SK-N-SH (cell line): ENCODE measurements around the gene RABGAP1L. TPM values are rescaled to one million over a fixed set of nuclear protein-coding genes. Genes with fewer than 3 reads are reported as not detected.

Experiments used
- CTCF ChIA-PET: fragments of 300-600, 350-600 bp; formaldehyde crosslinking; extraction: SDS; loops from one replicate; lab custom pipeline; 2021; lab: Yijun Ruan, JAX
- POLR2A ChIA-PET: fragments of 350-600 bp; sonication (Branson Sonifier 250); formaldehyde crosslinking; extraction: SDS; loops from one replicate; lab custom pipeline; 2020; ENCODE audit warnings: antibody characterized with exemption, inconsistent platforms; lab: Yijun Ruan, JAX
- DNase-seq: peaks from one replicate; pipeline ENCODE4 v3.0.0; 2012
- H2AFZ ChIP-seq: fragments of 200-600 bp; sonication (generic); 2 replicates; pipeline ENCODE4 v1.8.1; 2016; ENCODE audit warnings: antibody characterized with exemption, mild to moderate bottlenecking, low read depth
- H3F3A ChIP-seq: fragments of 200-600 bp; sonication (generic); replicated peaks from 2 replicates; pipeline ENCODE3; 2016; ENCODE audit warnings: antibody characterized with exemption, mild to moderate bottlenecking; ENCODE audit not compliant: insufficient read depth
- H3K27ac ChIP-seq, 2 experiments: fragments of 200-500 bp in 1 of 2; fragments of 200-600 bp in 1 of 2; sonication (Bioruptor generic) in 1 of 2; sonication (generic), shearing (Covaris generic) in 1 of 2; 2 replicates each; pipeline versions ENCODE4 v1.5.1 to v1.6.1; 2014 to 2016; ENCODE audit warnings: low read depth in 2 of 2, inconsistent platforms in 1 of 2, low read length in 1 of 2, mild to moderate bottlenecking in 1 of 2, mixed read lengths in 1 of 2
- H3K27me3 ChIP-seq: fragments of 200-600 bp; sonication (generic), shearing (Covaris generic); 2 replicates; pipeline ENCODE4 v1.6.1; 2016; ENCODE audit warnings: mixed run types; ENCODE audit not compliant: insufficient read depth
- H3K36me3 ChIP-seq, 2 experiments: fragments of 200-500 bp in 1 of 2; fragments of 200-600 bp in 1 of 2; sonication (Bioruptor generic) in 1 of 2; sonication (generic) in 1 of 2; replicated peaks in 1 of 2; 2 replicates each; pipeline versions ENCODE3 to v1.5.1; 2014 to 2016; ENCODE audit warnings: low read length in 1 of 2, mild to moderate bottlenecking in 1 of 2; ENCODE audit not compliant: insufficient read depth in 2 of 2, control insufficient read depth in 1 of 2
- H3K4me1 ChIP-seq, 2 experiments: fragments of 200-500 bp in 1 of 2; fragments of 200-600 bp in 1 of 2; sonication (Bioruptor generic) in 1 of 2; sonication (generic), shearing (Covaris generic) in 1 of 2; 2 replicates each; pipeline versions ENCODE4 v1.5.1 to v1.6.1; 2014 to 2016; ENCODE audit warnings: low read depth in 1 of 2, low read length in 1 of 2, mixed run types in 1 of 2; ENCODE audit not compliant: insufficient read depth in 2 of 2, control insufficient read depth in 1 of 2
- H3K4me2 ChIP-seq: fragments of 200-600 bp; sonication (generic), shearing (Covaris generic); 2 replicates; pipeline ENCODE4 v1.6.1; 2017; ENCODE audit warnings: mixed run types
- H3K4me3 ChIP-seq, 2 experiments: fragments of 200-500 bp in 1 of 2; fragments of 200-600 bp in 1 of 2; sonication (Bioruptor generic) in 1 of 2; sonication (generic), shearing (Covaris generic) in 1 of 2; 2 replicates each; pipeline versions ENCODE4 v1.5.1 to v1.8.1; 2014 to 2016; ENCODE audit warnings: low read depth in 2 of 2, inconsistent platforms in 1 of 2, low read length in 1 of 2, mild to moderate bottlenecking in 1 of 2, mixed read lengths in 1 of 2, moderate library complexity in 1 of 2
- H3K79me2 ChIP-seq: fragments of 200-600 bp; sonication (generic); 2 replicates; pipeline ENCODE4 v1.8.1; 2017; ENCODE audit warnings: mild to moderate bottlenecking; ENCODE audit not compliant: insufficient read depth
- H3K9ac ChIP-seq: fragments of 200-600 bp; sonication (generic); 2 replicates; pipeline ENCODE4 v1.6.1; 2017; ENCODE audit warnings: mixed run types
- H3K9me2 ChIP-seq: fragments of 200-600 bp; sonication (generic); 2 replicates; pipeline ENCODE4 v1.6.1; 2017; ENCODE audit warnings: mixed run types
- H3K9me3 ChIP-seq: fragments of 200-600 bp; sonication (generic); 2 replicates; pipeline ENCODE4 v1.6.1; 2017; ENCODE audit warnings: mixed run types, mild to moderate bottlenecking, moderate library complexity
- H4K20me1 ChIP-seq: fragments of 200-600 bp; sonication (generic); 2 replicates; pipeline ENCODE4 v1.6.1; 2017; ENCODE audit warnings: mild to moderate bottlenecking, mixed run types; ENCODE audit not compliant: insufficient read depth
- CTCF ChIP-seq: fragments of 200-600 bp; sonication (generic); IDR thresholded peaks from 2 replicates; pipeline ENCODE4 v1.6.1; 2017; ENCODE audit warnings: antibody characterized with exemption, mild to moderate bottlenecking, moderate library complexity
- EP300 ChIP-seq, 2 experiments: IDR thresholded peaks; 2 replicates each; pipeline versions ENCODE4 v1.4.0 to v1.6.1; 2012; ENCODE audit warnings: borderline replicate concordance in 1 of 2, low read depth in 1 of 2, low read length in 1 of 2
- EZH2phosphoT487 ChIP-seq: fragments of 200-600 bp; sonication (generic); IDR thresholded peaks from 2 replicates; pipeline ENCODE4 v1.6.1; 2017; ENCODE audit warnings: low read depth, mixed run types, mild to moderate bottlenecking, antibody characterized with exemption, moderate library complexity, borderline replicate concordance
- FOSL2 ChIP-seq: IDR thresholded peaks from 2 replicates; pipeline ENCODE4 v1.4.0; 2012; ENCODE audit warnings: low read depth, mild to moderate bottlenecking, moderate library complexity, borderline replicate concordance
- FOXJ3 ChIP-seq: sonication (generic); formaldehyde crosslinking; IDR thresholded peaks from 2 replicates; pipeline ENCODE4 v1.5.1; 2020; ENCODE audit warnings: mild to moderate bottlenecking, missing genetic modification reagents
- IRF3 ChIP-seq: fragments of 150-350 bp; IDR thresholded peaks from 2 replicates; pipeline ENCODE4 v1.6.1; 2016; ENCODE audit warnings: mild to moderate bottlenecking, low read depth, low read length
- JUND ChIP-seq: IDR thresholded peaks from 2 replicates; pipeline ENCODE4 v1.4.0; 2012
- MAX ChIP-seq: IDR thresholded peaks from 2 replicates; pipeline ENCODE4 v1.4.0; 2012; ENCODE audit warnings: low read depth
- MEF2A ChIP-seq: IDR thresholded peaks from 2 replicates; pipeline ENCODE4 v1.4.0; 2012; ENCODE audit warnings: low read depth, borderline replicate concordance
- MXI1 ChIP-seq: IDR thresholded peaks from 2 replicates; pipeline ENCODE4 v1.6.1; 2012; ENCODE audit warnings: mild to moderate bottlenecking, low read depth, low read length, improper control_type of control experiment
- PBX3 ChIP-seq: IDR thresholded peaks from 2 replicates; pipeline ENCODE4; 2012
- REST ChIP-seq: IDR thresholded peaks from 2 replicates; pipeline ENCODE4 v1.6.1; 2012; ENCODE audit warnings: mild to moderate bottlenecking, low read depth, low read length, moderate library complexity
- RXRA ChIP-seq: IDR thresholded peaks from 2 replicates; pipeline ENCODE4 v1.4.0; 2012; ENCODE audit warnings: low read depth, mild to moderate bottlenecking, borderline replicate concordance
- TAF1 ChIP-seq: IDR thresholded peaks from 2 replicates; pipeline ENCODE4 v1.6.1; 2012; ENCODE audit warnings: low read depth, mild to moderate bottlenecking, low read length, moderate library complexity, borderline replicate concordance
- TCF12 ChIP-seq: IDR thresholded peaks from 2 replicates; pipeline ENCODE4 v1.4.0; 2012
- TEAD4 ChIP-seq: IDR thresholded peaks from 2 replicates; pipeline ENCODE4 v1.4.0; 2012; ENCODE audit warnings: mild to moderate bottlenecking, borderline replicate concordance; ENCODE audit not compliant: insufficient read depth
- WGBS: methylation state at CpG from one replicate; pipeline ENCODE4 v1.1.6; 2017; ENCODE audit warnings: low lambda C conversion rate; 5-methylcytosine and 5-hydroxymethylcytosine counted together
- polyA plus RNA-seq, 3 experiments: library from polyadenylated mRNA; depleted of rRNA; stranded (reverse); fragments of >200 nt; gene quantifications; 2 replicates each; pipeline ENCODE4 v1.2.3, GENCODE V29; 2012

The RABGAP1L gene
- polyA plus RNA-seq, 1 of the 3 experiments (the other 2 are of a cell fraction) = 7.2 TPM

- WGBS = 76% methylated on average over 1 of the region's 1 CpG
- H3K79me2 ChIP-seq = no peaks in the 10 kb centered on the region
- DNase-seq = no peak
- H3K27ac ChIP-seq = peak overlapping the region in 1 of 2 experiments; percentile 55; a peak in 1 of 4 replicates
- no peak overlapping the region for H3K9ac ChIP-seq
- H3K9me3 ChIP-seq = no peaks in the 10 kb centered on the region
- H3F3A ChIP-seq = no peaks in the 10 kb centered on the region
- POLR2A ChIA-PET = no interaction called here
- no peaks in the 10 kb centered on the region for H3K9me2 ChIP-seq
- no peaks in the 10 kb centered on the region for H3K36me3 ChIP-seq
- no peaks in the 10 kb centered on the region for H3K27me3 ChIP-seq
- H2AFZ ChIP-seq = no peak overlapping the region
- H4K20me1 ChIP-seq = no peaks in the 10 kb centered on the region
- TF ChIP-seq PBX3 (0 out of 2 replicates have a peak, but pooled peaks have one; percentile 15), TCF12 (peak; percentile 36; the same call in 1 of the 2 replicates), JUND (peak; percentile 78), TEAD4 (no peak; the same call in 1 of the 2 replicates), FOXJ3 (CRISPR knock-in tag) (no peak), MAX (peak; percentile 59), FOSL2 (peak; percentile 77), CTCF (peak; percentile 31)
- TF ChIP-seq, all 33 proteins: peak for 6
- Histone ChIP-seq H3K4me1 (peaks cover 0 to 5% of the 10 kb centered on the region in 2 experiments; a peak in 2 of 4 replicates), H3K4me3 (no peak overlapping the region), H3K4me2 (no peak overlapping the region)
- CTCF ChIA-PET = no interaction called here
Observed at GRCh38 chr1:174692313-174692712, 533.0 kb downstream of the RABGAP1L start.

GRCh38 chr1:174693085-174693484 lies 533.8 kb downstream of the RABGAP1L start:
- ChIA-PET POLR2A (no interaction called here), CTCF (interaction anchor here (0.8 kb wide), 1 partner anchor 33 kb away, joined by 3 read pairs; no protein-coding TSS in a partner anchor)
- Histone ChIP-seq H3K36me3 (no peaks in the 10 kb centered on the region), H3K9me2 (no peaks in the 10 kb centered on the region), H3K4me1 (peaks cover 0 to 5% of the 10 kb centered on the region in 2 experiments; a peak in 2 of 4 replicates), H4K20me1 (no peaks in the 10 kb centered on the region), H2AFZ (no peak overlapping the region), H3K27me3 (no peaks in the 10 kb centered on the region), H3K4me2 (no peak overlapping the region), H3K4me3 (no peak overlapping the region), H3K9me3 (no peaks in the 10 kb centered on the region), H3K9ac (no peak overlapping the region), H3K27ac (peak overlapping the region in 1 of 2 experiments; percentile 55; a peak in 1 of 4 replicates), H3K79me2 (no peaks in the 10 kb centered on the region), H3F3A (no peaks in the 10 kb centered on the region)
- WGBS = 77% methylated on average over 3 of the region's 3 CpGs
- DNase-seq = no peak
- TF ChIP-seq MAX (no peak), TAF1 (no peak), REST (no peak), MEF2A (no peak), EZH2phosphoT487 (no peak), MXI1 (no peak), RXRA (no peak), CTCF (no peak), IRF3 (no peak), JUND (no peak), EP300 (IDR thresholded peaks at IDR 0.05; ENCODE audit: borderline replicate concordance in 1 of 2, low read depth in 1 of 2, low read length in 1 of 2) (no peak)
